HCT116 (cell line): ENCODE data around the gene SETD2. TPM values are rescaled to one million over a fixed set of nuclear protein-coding genes. Genes with fewer than 3 reads are reported as not detected.

ENCODE experiments used
- ATAC-seq: fragments of 200-7000 bp; cut with Tn5 transposase; 2 replicates; pipeline ENCODE4 v1.9.1; 2020; ENCODE audit warnings: mild to moderate bottlenecking, moderate library complexity
- BruUV-seq: library from RNA; stranded (reverse); fragments of 400-500 nt; replicated peaks from 2 replicates; lab custom pipeline; 2021; lab: Mats Ljungman, UMichigan
- CTCF ChIA-PET: fragments of 300-600 bp; sonication (Branson Sonifier 250); formaldehyde crosslinking; loops from one replicate; lab custom pipeline; 2021; ENCODE audit warnings: antibody characterized with exemption; lab: Charles Lee
- POLR2A ChIA-PET: fragments of 300-600, 350-600 bp; sonication (Branson Sonifier 250); formaldehyde crosslinking; loops from one replicate; lab custom pipeline; 2021; ENCODE audit warnings: antibody characterized with exemption; lab: Charles Lee
- RAD21 ChIA-PET, 2 experiments: fragments of 300-600 bp; sonication (Branson Sonifier 250); formaldehyde crosslinking; loops; one replicate each; lab custom pipeline; 2023; ENCODE audit warnings: low total read pairs in 2 of 2; ENCODE audit not compliant: uncharacterized antibody in 2 of 2, unreplicated experiment in 2 of 2, low non-redundant PET in 1 of 2; lab: Charles Lee
- DNase-seq: peaks from one replicate; pipeline ENCODE4 v3.0.0-alpha.2; 2010; ENCODE audit warnings: low read depth, low spot score
- H2AFZ ChIP-seq: fragments of 200-600 bp; shearing (Covaris generic), sonication (generic); 2 replicates; pipeline ENCODE4 v1.6.1; 2017; ENCODE audit warnings: low read depth, mixed run types, mixed read lengths, antibody characterized with exemption, low read length; ENCODE audit not compliant: poor library complexity, severe bottlenecking
- H3K27ac ChIP-seq: 2 replicates; pipeline ENCODE4 v1.5.1; 2012; ENCODE audit warnings: low read depth, low read length
- H3K27me3 ChIP-seq: fragments of 200-600 bp; sonication (generic); 2 replicates; pipeline ENCODE4 v1.6.1; 2016; ENCODE audit warnings: mixed run types, low read length, mixed read lengths; ENCODE audit not compliant: insufficient read depth
- H3K36me3 ChIP-seq, 2 experiments: fragments of 200-500 bp in 1 of 2; fragments of 200-600 bp in 1 of 2; sonication (Bioruptor generic) in 1 of 2; sonication (generic) in 1 of 2; 2 replicates each; pipeline versions ENCODE4 v1.5.1 to v1.6.1; 2014 to 2016; ENCODE audit warnings: low read length in 2 of 2, inconsistent platforms in 1 of 2, mixed read lengths in 1 of 2, mixed run types in 1 of 2; ENCODE audit not compliant: insufficient read depth in 2 of 2, control insufficient read depth in 1 of 2
- H3K4me1 ChIP-seq, 2 experiments: fragments of 200-600 bp in 1 of 2; sonication (generic) in 1 of 2; 2 replicates each; pipeline versions ENCODE4 v1.5.1 to v1.6.1; 2012 to 2017; ENCODE audit warnings: low read length in 2 of 2, inconsistent platforms in 1 of 2, mild to moderate bottlenecking in 1 of 2, mixed read lengths in 1 of 2, mixed run types in 1 of 2, moderate library complexity in 1 of 2; ENCODE audit not compliant: insufficient read depth in 2 of 2, control insufficient read depth in 1 of 2
- H3K4me2 ChIP-seq: fragments of 200-600 bp; sonication (generic); 2 replicates; pipeline ENCODE4 v1.6.1; 2017; ENCODE audit warnings: mixed run types, low read length, mixed read lengths
- H3K4me3 ChIP-seq, 2 experiments: fragments of 200-600 bp in 1 of 2; sonication (generic) in 1 of 2; replicated peaks in 1 of 2; 2 replicates each; pipeline ENCODE4 v1.5.1; 2011 to 2016; ENCODE audit warnings: low read length in 2 of 2, control low read depth in 1 of 2, low read depth in 1 of 2, mild to moderate bottlenecking in 1 of 2, mixed read lengths in 1 of 2, mixed run types in 1 of 2
- H3K79me2 ChIP-seq: fragments of 200-600 bp; sonication (generic); 2 replicates; pipeline ENCODE4 v1.6.1; 2017; ENCODE audit warnings: mild to moderate bottlenecking, mixed run types, low read length, moderate library complexity, mixed read lengths; ENCODE audit not compliant: insufficient read depth
- H3K9ac ChIP-seq: fragments of 200-600 bp; sonication (generic); 2 replicates; pipeline ENCODE4 v1.6.1; 2016; ENCODE audit warnings: low read length, mixed read lengths
- H3K9me2 ChIP-seq: fragments of 200-600 bp; sonication (generic), shearing (Covaris generic); 2 replicates; pipeline ENCODE4 v1.6.1; 2017; ENCODE audit warnings: mixed run types, mild to moderate bottlenecking, moderate library complexity; ENCODE audit not compliant: insufficient read depth
- H3K9me3 ChIP-seq, 2 experiments: fragments of 200-500 bp in 1 of 2; fragments of 200-600 bp in 1 of 2; sonication (Bioruptor generic) in 1 of 2; sonication (generic) in 1 of 2; 2 replicates each; pipeline ENCODE4 v1.6.1; 2014 to 2017; ENCODE audit warnings: low read length in 2 of 2, mixed read lengths in 2 of 2, inconsistent platforms in 1 of 2, low read depth in 1 of 2, mild to moderate bottlenecking in 1 of 2, mixed run types in 1 of 2, moderate library complexity in 1 of 2; ENCODE audit not compliant: control insufficient read depth in 1 of 2, insufficient read depth in 1 of 2
- H4K20me1 ChIP-seq: fragments of 200-600 bp; sonication (generic), shearing (Covaris generic); 2 replicates; pipeline ENCODE4 v1.6.1; 2017; ENCODE audit warnings: mixed run types, mild to moderate bottlenecking, moderate library complexity; ENCODE audit not compliant: insufficient read depth
- ATF3 ChIP-seq: IDR thresholded peaks from 2 replicates; pipeline ENCODE4 v1.6.1; 2012
- CEBPB ChIP-seq: IDR thresholded peaks from 2 replicates; pipeline ENCODE4 v1.6.1; 2012; ENCODE audit warnings: low read depth
- EGR1 ChIP-seq: IDR thresholded peaks from 2 replicates; pipeline ENCODE4 v1.6.1; 2012; ENCODE audit warnings: low read depth
- ELF1 ChIP-seq: IDR thresholded peaks from 2 replicates; pipeline ENCODE4 v1.6.1; 2012; ENCODE audit warnings: low read depth, borderline replicate concordance
- EZH2 ChIP-seq: fragments of 200-600 bp; sonication (generic); IDR thresholded peaks from 2 replicates; pipeline ENCODE4 v1.6.1; 2017; ENCODE audit warnings: antibody characterized with exemption, mixed run types
- EZH2phosphoT487 ChIP-seq: fragments of 200-600 bp; IDR thresholded peaks from 2 replicates; pipeline ENCODE4 v1.6.1; 2018; ENCODE audit warnings: antibody characterized with exemption, borderline replicate concordance
- FOSL1 ChIP-seq: IDR thresholded peaks from 2 replicates; pipeline ENCODE4 v1.6.1; 2012; ENCODE audit warnings: low read depth
- JUND ChIP-seq: IDR thresholded peaks from 2 replicates; pipeline ENCODE4 v1.6.1; 2012
- MAX ChIP-seq: IDR thresholded peaks from 2 replicates; pipeline ENCODE4 v1.6.1; 2012
- POLR2A ChIP-seq: IDR thresholded peaks from 2 replicates; pipeline ENCODE4 v1.7.0; 2011; ENCODE audit warnings: borderline replicate concordance; ENCODE audit not compliant: insufficient read depth, insufficient read length; ENCODE audit errors: extremely low read depth
- RAD21 ChIP-seq: IDR thresholded peaks from 2 replicates; pipeline ENCODE4 v1.6.1; 2012; ENCODE audit warnings: low read depth, mild to moderate bottlenecking
- SIN3A ChIP-seq: IDR thresholded peaks from 2 replicates; pipeline ENCODE4 v1.6.1; 2012; ENCODE audit warnings: low read depth
- SP1 ChIP-seq: IDR thresholded peaks from 2 replicates; pipeline ENCODE4 v1.6.1; 2012; ENCODE audit warnings: low read depth
- TCF7L2 ChIP-seq: IDR thresholded peaks from 2 replicates; pipeline ENCODE4 v1.7.0; 2011; ENCODE audit warnings: borderline replicate concordance, inconsistent platforms; ENCODE audit not compliant: insufficient read depth, insufficient read length; ENCODE audit errors: extremely low read depth
- YY1 ChIP-seq: IDR thresholded peaks from 2 replicates; pipeline ENCODE4 v1.6.1; 2011; ENCODE audit warnings: low read length, low read depth, moderate library complexity, mild to moderate bottlenecking; ENCODE audit not compliant: insufficient replicate concordance; ENCODE audit errors: extremely low read depth
- ZBTB33 ChIP-seq: IDR thresholded peaks from 2 replicates; pipeline ENCODE4 v1.6.1; 2011; ENCODE audit warnings: mild to moderate bottlenecking, low read length, moderate library complexity; ENCODE audit not compliant: insufficient replicate concordance; ENCODE audit errors: extremely low read depth
- ZNF274 ChIP-seq: fragments of 200-500 bp; sonication (Bioruptor generic); IDR thresholded peaks from 2 replicates; pipeline ENCODE4 v1.6.1; 2014; ENCODE audit warnings: mild to moderate bottlenecking, low read depth, low read length, inconsistent platforms
- intact Hi-C: fragments of 100-400 bp; cut with micrococcal nuclease; formaldehyde crosslinking; loops from 2 replicates; pipeline ENCODE4 v1.10.0; 2022
- total RNA-seq: library from RNA; stranded (reverse); gene quantifications from one replicate; pipeline ENCODE4 v1.2.1, GENCODE V29; 2021; ENCODE audit not compliant: unreplicated experiment
- TF ChIP-seq, protein P1 (sequence below): IDR thresholded peaks from 2 replicates; pipeline ENCODE4 v1.6.1; 2012; ENCODE audit warnings: low read depth

Gene SETD2
- total RNA-seq, 1 experiment from 2014 or later = 33.0 TPM

- CTCF ChIA-PET = no interaction called here
- POLR2A ChIA-PET = no interaction called here
- BruUV-seq = no TSS peak
Observed at GRCh38 chr3:47079432-47079831, 84.5 kb downstream of the SETD2 start.

More at GRCh38 chr3:47079432-47079831, 84.5 kb downstream of the SETD2 start:
- H3K36me3 ChIP-seq = peaks cover 10 to 17% of the 10 kb centered on the region in 2 experiments; a peak in 3 of 4 replicates
- no peaks in the 10 kb centered on the region for H3K27me3 ChIP-seq
- H3K9me2 ChIP-seq = no peaks in the 10 kb centered on the region
- TF ChIP-seq, protein P1, sequence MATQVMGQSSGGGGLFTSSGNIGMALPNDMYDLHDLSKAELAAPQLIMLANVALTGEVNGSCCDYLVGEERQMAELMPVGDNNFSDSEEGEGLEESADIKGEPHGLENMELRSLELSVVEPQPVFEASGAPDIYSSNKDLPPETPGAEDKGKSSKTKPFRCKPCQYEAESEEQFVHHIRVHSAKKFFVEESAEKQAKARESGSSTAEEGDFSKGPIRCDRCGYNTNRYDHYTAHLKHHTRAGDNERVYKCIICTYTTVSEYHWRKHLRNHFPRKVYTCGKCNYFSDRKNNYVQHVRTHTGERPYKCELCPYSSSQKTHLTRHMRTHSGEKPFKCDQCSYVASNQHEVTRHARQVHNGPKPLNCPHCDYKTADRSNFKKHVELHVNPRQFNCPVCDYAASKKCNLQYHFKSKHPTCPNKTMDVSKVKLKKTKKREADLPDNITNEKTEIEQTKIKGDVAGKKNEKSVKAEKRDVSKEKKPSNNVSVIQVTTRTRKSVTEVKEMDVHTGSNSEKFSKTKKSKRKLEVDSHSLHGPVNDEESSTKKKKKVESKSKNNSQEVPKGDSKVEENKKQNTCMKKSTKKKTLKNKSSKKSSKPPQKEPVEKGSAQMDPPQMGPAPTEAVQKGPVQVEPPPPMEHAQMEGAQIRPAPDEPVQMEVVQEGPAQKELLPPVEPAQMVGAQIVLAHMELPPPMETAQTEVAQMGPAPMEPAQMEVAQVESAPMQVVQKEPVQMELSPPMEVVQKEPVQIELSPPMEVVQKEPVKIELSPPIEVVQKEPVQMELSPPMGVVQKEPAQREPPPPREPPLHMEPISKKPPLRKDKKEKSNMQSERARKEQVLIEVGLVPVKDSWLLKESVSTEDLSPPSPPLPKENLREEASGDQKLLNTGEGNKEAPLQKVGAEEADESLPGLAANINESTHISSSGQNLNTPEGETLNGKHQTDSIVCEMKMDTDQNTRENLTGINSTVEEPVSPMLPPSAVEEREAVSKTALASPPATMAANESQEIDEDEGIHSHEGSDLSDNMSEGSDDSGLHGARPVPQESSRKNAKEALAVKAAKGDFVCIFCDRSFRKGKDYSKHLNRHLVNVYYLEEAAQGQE = no peak
- no peak for TF ChIP-seq POLR2A
- TF ChIP-seq FOSL1 = no peak
- TF ChIP-seq ELF1 = no peak
- no peak for TF ChIP-seq EGR1
- no peak for TF ChIP-seq SP1
- TF ChIP-seq TCF7L2 = no peak
- no peak for TF ChIP-seq ZNF274
- TF ChIP-seq EZH2 = no peak
- TF ChIP-seq JUND = no peak
- TF ChIP-seq SIN3A = no peak
- no peak for TF ChIP-seq CEBPB
- TF ChIP-seq MAX = no peak
- TF ChIP-seq YY1 = no peak
- TF ChIP-seq RAD21 = no peak
- TF ChIP-seq ATF3 = no peak
- TF ChIP-seq EZH2phosphoT487 = no peak
- TF ChIP-seq ZBTB33 = no peak
- ATAC-seq = no peak
- peaks cover 8% of the 10 kb centered on the region; the same call in 1 of the 2 replicates for H4K20me1 ChIP-seq
- no peak overlapping the region for H3K4me2 ChIP-seq
- H3K79me2 ChIP-seq = peaks cover 32% of the 10 kb centered on the region
- no peaks in the 10 kb centered on the region for H3K4me1 ChIP-seq
- H2AFZ ChIP-seq = no peak overlapping the region
- no peak overlapping the region for H3K27ac ChIP-seq
- RAD21 ChIA-PET = no interaction called here
- intact Hi-C loops = no loop called here
- H3K9ac ChIP-seq = no peak overlapping the region
- no peak overlapping the region for H3K4me3 ChIP-seq
- H3K9me3 ChIP-seq = no peaks in the 10 kb centered on the region
- no peak for DNase-seq
